Stromal cell of bone marrow (primary cell): Measurements from ENCODE around the gene WASHC2A.
"Not testable (repeated sequence)": the region's sequence is repeated elsewhere in the genome, so short reads cannot be mapped to it uniquely, and the experiment has no call there.

Source experiments
- DNase-seq: peaks from one replicate; pipeline ENCODE4 v3.0.0-alpha.2; 2012; ENCODE audit warnings: low read depth

WASHC2A gene

DNA sequence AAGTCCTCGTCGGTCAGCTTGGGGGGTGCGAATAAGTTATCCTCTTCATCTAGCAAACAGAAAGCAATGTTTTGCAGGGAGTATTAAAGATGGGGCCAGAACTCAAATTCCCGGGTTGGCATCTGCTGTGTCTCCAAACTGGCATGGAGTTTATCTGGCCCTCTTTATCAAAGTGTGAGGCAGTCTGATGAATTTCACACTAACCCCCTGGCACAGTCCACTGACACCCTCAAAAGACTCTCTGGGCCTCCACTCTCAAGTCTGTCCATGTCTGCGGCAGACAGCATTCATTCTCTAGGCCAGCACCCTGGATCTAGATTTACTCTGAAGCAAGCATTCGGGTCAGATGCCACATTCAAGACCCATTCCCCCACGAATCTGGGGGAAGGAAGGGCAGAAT is 6.2 kb upstream of the WASHC2A start:
- DNase-seq: not testable (repeated sequence)

DNA sequence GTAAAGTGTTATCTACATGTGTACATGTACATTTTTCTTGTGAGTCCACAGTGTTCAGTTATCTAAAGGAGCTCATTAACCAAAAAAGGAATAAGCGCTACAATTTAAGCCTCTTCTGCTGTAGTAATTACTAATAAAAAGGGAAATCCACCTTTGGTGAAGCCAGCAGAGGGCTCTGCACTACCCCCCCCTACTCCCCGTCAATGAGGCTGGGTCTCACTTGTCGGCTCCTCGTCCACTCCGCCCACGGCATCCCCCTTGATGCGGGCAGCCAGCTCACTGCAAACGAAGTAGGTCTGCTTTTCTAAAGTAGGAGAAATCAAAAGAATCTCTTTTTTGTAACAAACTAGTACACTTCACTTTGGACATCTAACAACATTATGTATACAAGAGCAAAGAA is 4.7 kb upstream of the WASHC2A start:
- DNase-seq: no peak

DNA sequence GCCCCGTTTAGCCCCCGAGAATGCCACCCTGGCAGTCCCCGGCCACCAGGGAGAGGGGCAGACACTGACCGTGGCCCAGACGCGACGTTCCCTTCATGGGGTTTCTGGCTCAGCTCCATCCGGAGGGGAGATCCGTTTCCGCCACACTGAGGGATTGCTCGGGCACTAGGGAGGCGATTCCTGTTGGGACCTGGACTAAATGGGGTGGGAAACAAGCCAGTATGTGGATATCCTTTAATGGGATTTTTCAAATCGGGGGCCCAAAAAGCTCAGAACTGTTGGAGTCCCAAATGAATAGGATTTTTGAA is 552 bp downstream of the WASHC2A start:
- DNase-seq: not testable (repeated sequence)

DNA sequence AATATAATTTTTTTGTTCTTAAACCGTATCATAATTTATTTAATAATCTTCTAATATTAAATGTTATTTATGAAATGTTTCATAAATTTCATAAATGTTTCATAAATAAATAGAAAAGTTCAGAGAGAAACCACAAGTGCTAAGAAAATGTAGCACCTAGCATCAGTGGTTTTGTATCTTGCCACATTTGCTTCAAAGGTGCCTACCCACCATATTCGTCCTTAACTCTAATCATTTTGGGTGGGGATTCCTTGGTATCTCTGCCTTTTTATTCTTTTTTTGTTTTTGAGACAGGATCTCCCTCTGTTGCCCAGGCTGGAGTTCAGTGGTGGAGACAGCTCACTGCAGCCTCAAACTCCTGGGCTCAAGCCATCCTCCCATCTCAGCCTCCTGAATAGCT is 7.4 kb downstream of the WASHC2A start:
- DNase-seq: not testable (repeated sequence)

DNA sequence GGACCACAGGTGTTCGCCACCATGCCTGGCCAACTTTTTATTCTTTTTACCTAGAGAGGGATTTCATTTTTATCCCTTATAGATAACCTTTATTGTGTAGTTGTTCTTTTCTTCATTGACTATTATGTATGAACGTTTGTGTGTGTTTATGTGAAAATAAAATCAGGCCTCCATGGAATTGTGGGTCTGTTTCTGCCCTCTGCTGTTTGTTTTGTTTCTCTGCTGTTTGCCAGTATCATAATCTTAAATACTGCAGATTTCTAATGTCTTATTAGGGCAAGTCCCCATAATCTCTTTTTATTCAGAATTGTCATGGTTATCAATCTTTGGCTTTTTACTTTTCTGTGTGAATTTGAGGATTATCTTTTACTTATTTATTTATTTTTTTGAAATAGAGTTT is 7.8 kb downstream of the WASHC2A start:
- DNase-seq: not testable (repeated sequence)

DNA sequence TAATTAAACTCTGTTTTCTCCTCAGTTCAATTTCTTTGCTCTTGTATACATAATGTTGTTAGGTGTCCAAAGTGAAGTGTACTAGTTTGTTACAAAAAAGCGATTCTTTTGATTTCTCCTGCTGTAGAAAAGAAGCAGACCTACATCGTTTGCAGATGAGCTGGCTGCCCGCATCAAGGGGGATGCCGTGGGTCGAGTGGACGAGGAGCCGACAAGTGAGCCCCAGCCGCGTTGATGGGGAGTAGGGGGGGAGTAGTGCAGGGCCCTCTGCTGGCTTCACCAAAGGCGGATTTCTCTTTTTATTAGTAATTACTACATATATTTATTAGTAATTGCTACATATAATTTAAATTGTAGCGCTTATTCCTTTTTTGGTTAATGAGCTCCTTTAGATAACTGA is 23.6 kb downstream of the WASHC2A start:
- not testable (repeated sequence) for DNase-seq

DNA sequence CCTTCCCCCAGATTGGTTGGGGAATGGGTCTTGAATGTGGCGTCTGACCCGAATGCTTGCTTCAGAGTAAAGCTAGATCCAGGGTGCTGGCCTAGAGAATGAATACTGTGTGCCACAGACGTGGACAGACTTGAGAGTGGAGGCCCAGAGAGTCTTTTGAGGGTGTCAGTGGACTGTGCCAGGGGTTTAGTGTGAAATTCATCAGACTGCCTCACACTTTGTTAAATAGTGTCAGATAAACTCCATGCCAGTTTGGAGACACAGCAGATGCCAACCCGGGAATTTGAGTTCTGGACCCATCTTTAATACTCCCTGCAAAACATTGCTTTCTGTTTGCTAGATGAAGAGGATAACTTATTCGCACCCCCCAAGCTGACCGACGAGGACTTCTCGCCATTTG is 25.2 kb downstream of the WASHC2A start:
- DNase-seq: not testable (repeated sequence)

DNA sequence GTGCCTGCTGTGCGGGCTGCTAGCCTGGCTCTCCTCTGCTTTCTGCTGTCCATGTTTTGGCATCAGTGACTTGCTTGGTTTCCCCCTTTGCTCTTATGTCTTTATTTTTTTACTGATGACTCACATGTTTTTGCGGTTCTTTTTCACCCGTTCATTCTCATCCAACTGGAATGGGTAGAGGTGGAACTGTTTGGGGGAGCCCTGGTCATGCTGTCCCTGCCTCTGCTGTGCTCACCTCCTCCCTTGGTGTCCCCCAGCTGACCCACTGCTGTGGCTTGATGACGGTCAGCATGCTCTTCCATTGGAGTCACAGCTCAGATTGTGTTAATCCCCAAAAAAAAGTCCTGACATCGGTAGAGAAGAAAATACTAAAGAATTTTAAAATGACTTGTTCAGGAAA is 26.9 kb downstream of the WASHC2A start:
- not testable (repeated sequence) for DNase-seq

DNA sequence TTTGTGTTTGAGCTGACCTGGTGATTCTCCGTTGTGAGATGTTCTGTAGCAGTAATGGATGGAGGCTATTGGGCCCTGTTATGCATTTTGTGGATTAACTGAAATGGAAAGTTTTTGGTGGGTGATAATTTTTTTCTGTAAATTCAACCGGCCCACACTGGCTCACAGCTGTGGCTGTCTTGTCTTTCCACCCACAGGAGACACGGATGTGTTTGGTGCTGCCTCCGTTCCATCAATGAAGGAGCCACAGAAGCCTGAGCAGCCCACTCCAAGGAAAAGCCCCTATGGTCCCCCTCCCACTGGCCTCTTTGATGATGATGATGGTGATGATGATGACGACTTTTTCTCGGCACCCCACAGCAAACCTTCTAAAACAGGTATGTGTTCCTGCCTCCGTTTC is 27.6 kb downstream of the WASHC2A start:
- not testable (repeated sequence) for DNase-seq

DNA sequence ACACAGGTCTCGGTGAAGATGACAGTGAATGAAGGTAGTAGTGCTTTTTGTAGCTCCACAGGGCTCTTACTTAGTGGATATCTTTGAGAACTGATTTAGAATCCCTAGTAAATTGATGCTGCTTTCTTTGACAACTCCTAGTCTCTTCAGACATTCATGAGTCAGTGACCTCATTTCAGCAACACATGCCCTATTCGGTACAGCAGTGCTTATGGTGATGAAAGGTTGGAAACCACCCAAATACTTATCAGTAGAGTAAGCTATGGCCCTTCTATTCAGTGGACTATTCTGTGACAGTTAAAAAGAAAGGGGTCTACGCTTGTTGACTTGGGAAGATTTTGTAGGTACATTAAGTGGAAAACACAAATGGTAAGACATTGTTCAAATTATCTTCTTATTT is 29.0 kb downstream of the WASHC2A start:
- DNase-seq: not testable (repeated sequence)

DNA sequence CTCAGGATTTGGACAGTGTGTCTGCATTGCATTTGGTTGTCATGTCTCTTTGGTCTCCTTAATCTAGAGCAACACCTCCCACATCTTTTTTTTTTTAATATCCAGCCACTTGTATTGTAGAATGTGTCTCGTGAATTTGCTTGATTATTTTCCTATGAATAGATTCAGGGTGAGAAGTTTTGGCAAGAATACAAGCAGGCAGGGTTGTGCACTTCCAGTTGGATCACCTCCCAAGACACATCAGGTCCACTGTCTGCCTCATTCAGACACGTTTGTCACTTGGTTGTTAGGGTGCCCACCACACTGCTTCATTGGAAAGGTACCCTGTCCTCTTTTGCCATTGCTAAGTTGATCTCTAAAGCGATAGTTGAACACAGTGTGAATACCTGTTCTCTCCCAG is 30.9 kb downstream of the WASHC2A start:
- DNase-seq: not testable (repeated sequence)

DNA sequence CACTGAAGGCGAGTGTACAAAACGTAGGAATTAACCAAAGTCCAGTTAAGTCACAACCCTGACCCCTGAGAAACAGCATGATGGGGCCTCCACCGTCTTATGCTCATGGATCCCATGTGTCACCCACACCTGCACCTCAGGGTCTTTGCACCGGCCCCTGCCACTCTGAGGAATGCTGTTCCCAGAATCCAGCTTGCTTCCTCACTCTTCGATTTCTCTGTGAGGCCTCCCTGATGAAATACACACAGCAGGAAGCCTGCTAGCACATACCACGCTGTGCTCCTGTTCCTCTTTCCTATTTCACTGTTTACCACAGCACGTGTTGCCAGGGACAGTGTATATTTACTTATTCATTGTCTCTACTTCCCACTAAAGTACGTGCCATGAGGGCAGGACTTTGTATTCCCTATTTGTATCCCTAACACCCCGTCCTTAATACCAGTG is 33.4 kb downstream of the WASHC2A start:
- not testable (repeated sequence) for DNase-seq

DNA sequence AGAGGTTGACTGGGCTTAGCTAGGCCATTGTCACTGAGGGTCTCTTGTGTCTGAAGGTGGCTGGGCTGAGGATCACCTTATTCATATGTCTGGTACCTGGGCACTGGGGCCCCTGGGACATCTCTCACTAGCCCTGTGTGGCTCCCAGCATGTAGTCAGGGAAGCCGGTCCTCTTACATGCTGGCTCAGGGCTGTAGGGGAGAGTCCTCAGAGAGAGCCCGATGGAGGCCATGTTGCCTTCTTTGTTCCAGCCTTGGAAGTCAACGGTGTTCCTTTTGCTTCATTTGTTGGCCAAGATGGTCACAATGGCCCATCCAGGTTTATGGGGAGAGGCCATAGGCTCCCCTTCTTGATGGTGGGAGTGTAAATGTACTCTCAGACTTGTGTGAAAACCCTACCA is 34.0 kb downstream of the WASHC2A start:
- not testable (repeated sequence) for DNase-seq

DNA sequence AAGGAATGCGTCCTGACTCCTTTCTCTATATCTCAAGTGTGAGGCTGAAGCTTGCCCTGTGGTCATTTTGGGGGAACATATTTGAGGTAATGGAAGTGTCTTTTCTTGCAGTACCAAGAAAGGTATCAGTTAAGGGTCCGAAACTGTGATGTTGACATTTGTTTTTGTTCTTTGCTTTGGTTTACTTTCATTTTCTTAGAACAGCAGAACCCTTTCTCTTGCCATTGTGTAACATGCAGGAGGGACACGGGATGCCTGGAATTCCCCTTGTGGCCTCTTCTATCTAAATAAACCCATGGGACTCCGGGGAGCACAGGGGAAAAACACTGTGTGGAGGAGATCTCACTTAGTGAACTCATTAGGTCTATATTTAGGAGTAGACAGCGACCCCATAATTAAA is 34.5 kb downstream of the WASHC2A start:
- not testable (repeated sequence) for DNase-seq

DNA sequence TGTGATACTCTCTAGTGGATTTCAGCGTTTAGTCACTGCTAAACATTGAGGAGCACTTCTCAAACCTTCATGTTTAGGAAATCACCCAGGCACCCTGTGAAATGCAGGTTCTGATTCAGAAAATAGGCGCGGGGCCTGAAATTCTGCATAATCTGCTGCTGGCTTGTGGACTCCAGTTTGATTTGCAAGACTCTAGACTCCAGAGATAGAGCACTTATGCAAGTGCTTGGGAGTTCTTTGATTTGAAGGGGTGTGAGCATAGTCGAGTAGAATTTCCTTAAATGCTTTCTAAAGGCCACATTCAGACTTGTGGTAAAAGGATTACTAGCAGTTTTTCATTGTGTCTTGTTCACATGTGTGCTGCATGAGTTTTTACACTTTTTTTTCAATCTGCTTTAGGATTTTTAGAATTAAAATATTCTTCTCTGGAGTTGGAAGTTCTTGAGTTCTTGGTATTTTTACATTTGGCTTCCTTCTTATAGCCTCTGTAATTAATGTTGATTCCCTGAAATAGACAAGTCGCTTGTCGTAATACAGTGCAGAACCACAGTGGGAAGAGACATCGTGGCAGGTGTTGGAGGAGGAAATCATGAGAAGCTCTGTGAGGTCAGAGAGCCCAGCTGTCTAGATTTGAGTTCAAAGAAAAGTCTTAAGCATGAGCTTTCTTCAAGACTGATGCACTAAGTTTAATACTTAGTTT is 41.4 kb downstream of the WASHC2A start:
- DNase-seq: not testable (repeated sequence)

DNA sequence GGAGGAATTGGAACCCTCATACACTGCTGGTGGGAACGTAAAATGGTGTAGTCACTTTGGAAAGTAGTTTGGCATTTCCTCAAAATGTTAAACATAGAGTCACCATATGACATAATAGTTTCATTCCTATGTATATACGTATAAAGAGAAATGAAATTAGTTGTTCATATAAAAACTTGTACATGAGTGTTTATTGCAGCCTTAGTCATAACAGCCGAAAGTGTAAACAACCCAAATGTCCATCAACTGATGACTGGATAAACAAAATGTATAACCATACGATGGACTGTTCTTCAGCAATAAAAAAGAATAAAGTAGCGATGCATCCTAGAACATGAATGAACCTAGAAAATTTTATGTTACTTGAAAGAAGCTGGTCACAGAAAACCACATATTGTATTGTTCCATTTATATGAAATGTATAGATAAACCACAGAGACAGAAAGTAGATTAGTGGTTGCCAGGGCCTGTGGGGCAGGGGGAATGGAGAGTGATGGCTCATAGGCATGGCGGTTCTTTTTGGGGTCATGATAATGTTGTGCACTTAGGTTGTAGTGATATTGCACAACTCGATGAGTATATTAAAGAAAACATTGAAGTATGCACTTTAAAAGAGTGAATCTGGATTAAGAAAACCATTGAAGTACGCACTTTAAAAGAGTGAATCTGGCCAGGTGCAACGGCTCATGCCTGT is 44.8 kb downstream of the WASHC2A start:
- DNase-seq: not testable (repeated sequence)

DNA sequence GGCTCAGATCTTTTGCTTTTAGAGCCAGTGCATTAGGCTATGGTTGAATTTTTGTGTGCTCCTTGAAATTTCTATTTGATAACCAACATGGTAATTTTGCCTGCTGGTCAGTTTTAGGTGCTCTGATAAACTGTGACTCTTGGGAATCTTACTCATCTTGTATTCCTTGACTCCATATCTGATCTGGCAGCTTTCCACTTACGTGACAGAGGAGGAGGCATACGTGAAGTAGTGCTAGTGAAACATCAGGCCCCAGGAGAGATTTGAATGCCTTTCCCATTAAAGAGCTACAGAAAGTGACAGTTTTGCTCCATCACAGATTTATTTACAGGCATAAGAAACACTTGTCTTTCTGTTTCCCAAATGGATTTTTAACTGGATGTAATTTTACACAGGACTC is 59.0 kb downstream of the WASHC2A start:
- not testable (repeated sequence) for DNase-seq

DNA sequence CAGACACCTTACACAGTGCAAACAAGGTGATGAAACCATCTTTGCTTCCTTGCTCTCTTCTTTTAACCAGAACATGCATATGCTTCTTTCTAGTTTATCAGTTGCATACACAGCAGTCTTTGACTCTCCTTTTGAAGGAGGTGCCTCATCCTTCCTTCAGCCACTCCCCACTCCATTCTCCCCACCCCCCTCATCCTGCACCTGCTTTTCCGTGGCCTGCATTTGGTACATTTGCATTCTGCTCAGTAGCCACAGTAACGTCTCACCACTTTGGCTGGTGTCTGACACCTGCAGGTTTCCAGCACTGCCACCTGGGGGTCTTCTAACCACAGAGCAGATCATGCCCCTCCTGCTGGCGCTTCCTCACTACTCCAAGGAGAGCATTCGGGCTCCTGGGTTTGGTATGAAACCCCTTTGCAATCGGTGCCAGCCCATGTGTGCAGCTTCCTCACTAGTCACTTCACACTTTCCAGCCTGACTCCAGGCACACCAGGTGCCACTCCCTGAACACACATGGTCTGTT is 60.1 kb downstream of the WASHC2A start:
- not testable (repeated sequence) for DNase-seq

DNA sequence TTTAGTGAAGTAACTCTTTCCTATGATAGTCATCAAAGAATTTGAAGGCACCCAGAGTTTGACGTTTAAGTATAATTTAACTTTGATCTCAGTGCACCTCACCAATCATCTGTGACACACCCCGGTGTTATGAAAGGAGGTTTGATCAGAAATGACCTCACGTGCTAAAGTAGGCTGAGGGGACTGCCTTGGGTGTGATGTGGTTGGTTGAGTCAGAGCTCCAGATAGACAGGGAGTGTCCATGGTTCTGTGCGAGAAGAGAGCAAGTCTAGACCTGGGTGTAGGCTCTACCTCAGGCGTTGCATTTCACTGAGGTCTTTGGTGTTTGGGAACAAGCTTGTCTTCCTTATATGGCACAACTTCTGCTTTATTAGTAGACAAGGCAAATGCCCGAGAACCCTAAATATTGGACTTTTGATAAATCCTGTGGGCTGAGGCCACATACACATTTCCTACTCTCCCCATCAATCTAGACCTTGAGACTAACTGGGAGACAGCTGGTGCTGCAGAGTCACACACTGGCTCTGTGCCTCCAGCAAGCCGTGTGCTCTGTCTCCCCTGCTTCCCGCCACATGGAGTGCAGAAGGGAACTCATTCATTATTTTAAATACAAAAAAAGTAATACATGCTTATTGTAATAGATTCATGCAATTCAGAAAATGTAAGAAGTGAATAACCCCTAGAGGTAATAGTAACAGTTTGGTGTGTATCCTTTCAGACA is 63.7 kb downstream of the WASHC2A start:
- not testable (repeated sequence) for DNase-seq

DNA sequence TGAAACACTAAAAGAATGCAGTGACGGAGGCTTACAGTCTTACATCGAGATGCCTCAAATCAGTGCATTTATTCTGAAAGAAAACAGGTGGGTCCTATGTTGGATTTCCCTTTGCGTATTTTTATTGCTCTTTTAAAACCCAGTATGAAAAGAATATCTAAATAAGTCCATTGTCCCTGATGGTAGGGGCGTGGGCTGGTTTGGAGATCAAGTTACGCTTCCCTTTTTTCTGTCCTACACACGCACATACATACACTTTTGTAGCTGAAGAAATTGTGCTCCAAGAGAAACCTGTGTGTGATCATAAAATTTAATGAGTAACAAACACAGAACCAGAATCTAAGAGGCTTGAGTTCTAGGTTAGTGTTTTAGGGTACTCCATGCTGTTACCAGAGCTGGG is 64.6 kb downstream of the WASHC2A start:
- DNase-seq: not testable (repeated sequence)

DNA sequence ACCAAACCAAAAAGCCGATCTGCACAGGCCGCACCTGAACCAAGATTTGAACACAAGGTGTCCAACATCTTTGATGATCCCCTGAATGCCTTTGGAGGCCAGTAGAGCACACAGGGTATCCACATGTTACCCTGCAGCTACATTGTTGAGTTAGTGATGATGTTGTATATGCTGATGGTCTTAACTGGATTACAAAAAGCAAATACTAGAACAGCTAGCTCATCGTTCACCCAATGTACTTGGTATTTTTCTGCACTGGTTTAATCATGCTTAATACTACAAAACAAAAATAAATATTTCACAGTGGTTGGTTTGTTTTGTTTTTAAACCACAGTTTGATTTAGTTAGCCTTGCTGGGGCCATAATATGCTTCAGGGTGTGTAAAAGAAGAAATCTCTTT is 65.1 kb downstream of the WASHC2A start:
- not testable (repeated sequence) for DNase-seq

DNA sequence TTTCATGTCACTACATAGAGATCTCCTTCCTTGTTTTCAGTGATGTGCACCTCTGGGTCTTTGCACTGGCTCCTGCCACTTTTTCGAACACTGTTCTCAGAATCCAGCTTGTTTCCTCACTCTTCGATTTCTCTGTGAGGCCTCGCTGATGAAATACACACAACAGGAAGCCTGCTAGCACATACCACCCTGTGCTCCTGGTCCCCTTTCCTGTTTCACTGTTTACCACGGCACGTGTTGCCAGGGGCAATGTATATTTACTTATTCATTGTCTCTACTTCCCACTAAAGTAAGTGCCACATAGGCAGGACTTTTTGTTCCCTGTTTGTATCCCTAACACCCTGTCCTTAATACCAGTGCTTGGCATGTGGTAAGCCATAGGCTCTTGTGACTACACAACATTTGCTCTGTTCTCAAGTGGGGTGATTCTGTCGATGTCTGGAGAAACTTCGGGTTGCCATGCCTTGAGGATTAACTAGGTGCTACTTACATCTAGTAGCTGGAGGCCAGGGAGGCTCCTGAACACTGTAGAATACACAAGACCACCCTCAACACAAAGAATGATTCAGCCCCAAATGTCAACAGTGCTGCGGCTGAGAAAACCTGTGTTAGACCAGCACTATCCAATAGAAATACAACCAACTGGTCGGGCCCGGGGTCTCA is 75.9 kb downstream of the WASHC2A start:
- not testable (repeated sequence) for DNase-seq
